ENCODE data around the gene DNAH11. TPM values are rescaled to one million over a fixed set of nuclear protein-coding genes. Genes with fewer than 3 reads are reported as not detected.

Gene DNAH11
- total and polyA plus RNA-seq, 4 donors, result 0.05 to 0.50 (median 0.11) TPM

DNA sequence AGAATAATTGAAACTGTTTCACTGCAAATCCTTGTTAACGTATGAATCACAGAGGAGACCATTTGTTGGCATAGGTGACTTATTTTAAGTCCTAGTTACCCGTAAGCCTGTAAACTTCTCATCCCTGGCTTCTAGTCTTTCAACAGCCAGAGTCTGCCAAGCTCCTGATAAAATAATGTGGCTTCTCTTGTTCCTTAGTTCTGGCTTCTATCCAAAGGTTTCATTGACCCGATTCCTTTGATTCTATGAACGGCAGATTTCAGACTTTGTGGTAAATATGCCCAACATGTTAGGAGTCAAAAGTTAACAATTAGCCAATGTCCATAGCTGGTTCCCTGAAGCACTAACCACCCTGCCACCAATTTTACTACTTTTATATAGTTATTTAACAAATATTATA, 23.3 kb downstream of the DNAH11 start (continued):
- TF ChIP-seq, protein P1, sequence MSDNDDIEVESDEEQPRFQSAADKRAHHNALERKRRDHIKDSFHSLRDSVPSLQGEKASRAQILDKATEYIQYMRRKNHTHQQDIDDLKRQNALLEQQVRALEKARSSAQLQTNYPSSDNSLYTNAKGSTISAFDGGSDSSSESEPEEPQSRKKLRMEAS (IDR thresholded peaks at IDR 0.05), result peak; percentile 52

DNA sequence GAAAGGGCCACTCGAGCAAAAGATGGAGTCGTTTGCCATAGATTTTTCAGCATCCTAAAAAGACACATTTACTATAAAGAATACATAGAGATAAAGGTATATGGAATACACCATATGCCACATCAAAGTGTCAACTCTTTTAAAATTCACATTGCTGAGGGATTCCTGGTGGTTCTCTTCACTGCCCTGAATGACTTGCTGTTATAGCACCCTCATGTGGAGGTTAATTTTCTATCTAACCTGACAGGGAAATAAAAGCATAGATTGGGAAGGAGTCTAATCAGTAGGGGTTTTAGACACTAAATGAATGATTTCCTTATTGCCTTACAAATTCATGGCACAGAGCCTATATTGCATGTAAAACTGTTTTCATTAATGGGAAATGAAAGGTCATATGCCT, 25.9 kb downstream of the DNAH11 start:
- no peaks in the 10 kb centered on the region for H3K9me3 ChIP-seq (ENCODE audit: control insufficient read depth in 4 of 4, low read length in 3 of 4)
- H3K27ac ChIP-seq (ENCODE audit: low read depth in 1 of 2, low read length in 2 of 2), result no peak overlapping the region
- H3K4me3 ChIP-seq (ENCODE audit: low read depth in 1 of 3, low read length in 3 of 3), result no peak overlapping the region
- H3K36me3 ChIP-seq (ENCODE audit: control insufficient read depth in 4 of 4, insufficient read depth in 3 of 4, low read depth in 1 of 4, low read length in 3 of 4), result no peaks in the 10 kb centered on the region
- WGBS, result 71% methylated on average over 2 of the region's 2 CpGs
- peaks cover 0 to 23% (median 16%) of the 10 kb centered on the region in 4 donors for H3K4me1 ChIP-seq (ENCODE audit: control insufficient read depth in 4 of 4, insufficient read depth in 4 of 4, low read length in 3 of 4)
- no peaks in the 10 kb centered on the region for H3K27me3 ChIP-seq (ENCODE audit: control insufficient read depth in 4 of 4, insufficient read depth in 4 of 4, low read length in 3 of 4)
- TF ChIP-seq GABPA (IDR thresholded peaks at IDR 0.05 in 1 of 2, conservative IDR thresholded peaks at IDR 0.05 in 1 of 2) (no peak), RAD21 (IDR thresholded peaks at IDR 0.05) (peak; percentile 76 to 88), FOXA2 (IDR thresholded peaks at IDR 0.05) (no peak), HNF4G (IDR thresholded peaks at IDR 0.05) (no peak)
- TF ChIP-seq, protein P2, sequence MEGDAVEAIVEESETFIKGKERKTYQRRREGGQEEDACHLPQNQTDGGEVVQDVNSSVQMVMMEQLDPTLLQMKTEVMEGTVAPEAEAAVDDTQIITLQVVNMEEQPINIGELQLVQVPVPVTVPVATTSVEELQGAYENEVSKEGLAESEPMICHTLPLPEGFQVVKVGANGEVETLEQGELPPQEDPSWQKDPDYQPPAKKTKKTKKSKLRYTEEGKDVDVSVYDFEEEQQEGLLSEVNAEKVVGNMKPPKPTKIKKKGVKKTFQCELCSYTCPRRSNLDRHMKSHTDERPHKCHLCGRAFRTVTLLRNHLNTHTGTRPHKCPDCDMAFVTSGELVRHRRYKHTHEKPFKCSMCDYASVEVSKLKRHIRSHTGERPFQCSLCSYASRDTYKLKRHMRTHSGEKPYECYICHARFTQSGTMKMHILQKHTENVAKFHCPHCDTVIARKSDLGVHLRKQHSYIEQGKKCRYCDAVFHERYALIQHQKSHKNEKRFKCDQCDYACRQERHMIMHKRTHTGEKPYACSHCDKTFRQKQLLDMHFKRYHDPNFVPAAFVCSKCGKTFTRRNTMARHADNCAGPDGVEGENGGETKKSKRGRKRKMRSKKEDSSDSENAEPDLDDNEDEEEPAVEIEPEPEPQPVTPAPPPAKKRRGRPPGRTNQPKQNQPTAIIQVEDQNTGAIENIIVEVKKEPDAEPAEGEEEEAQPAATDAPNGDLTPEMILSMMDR (IDR thresholded peaks at IDR 0.05; ENCODE audit: low read depth, low read length, missing input control), result peak; percentile 38
- H3K9ac ChIP-seq (ENCODE audit: low read depth in 1 of 2, low read length in 2 of 2), result no peak overlapping the region
- DNase-seq (ENCODE audit: low spot score), result no peak

DNA sequence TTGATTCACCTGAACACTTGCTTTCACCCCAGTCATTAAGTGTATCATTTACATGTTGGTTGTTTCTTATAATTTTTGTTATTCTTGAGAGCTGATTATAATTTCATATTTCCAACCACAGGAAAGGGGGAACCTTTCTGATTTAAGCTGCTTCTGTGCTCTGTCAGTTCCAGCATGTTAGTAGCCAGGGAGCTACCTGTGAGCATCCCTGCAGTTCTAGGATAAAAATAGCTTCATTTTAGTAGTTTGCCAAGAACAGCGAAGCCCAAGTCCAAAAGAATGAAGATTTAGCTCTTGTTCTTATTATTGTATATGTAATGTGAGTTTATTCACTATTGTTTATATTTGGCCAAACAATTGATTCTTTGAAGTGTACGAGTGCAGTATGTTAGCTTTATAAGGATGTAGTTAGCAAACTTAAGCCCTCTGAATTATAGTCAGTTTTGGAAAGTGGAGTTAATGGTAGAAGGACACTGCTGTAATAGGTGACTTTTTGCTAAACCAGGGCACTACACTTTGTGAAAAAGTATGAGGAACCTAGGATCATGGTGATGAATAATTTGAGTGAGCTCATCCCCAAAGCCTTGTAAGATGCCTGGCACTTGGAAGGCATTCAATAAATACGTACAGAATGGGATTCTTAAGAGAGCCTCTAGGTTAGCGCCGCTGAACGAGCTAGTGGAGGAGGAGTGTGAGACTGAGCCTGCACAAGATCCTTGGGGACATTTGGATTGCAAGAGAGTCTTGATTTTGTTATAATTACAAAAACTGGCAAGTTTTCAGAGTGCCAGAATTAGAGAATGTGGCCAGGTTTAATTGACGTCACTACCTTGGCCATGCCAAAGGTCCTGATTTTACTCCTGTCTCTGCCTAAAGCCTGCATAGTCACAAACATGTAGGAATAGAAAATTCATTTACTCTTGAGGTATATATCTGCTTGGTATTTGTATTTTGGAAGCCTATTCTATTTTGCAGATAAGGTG, 29.8 kb downstream of the DNAH11 start:
- Histone ChIP-seq H3K9me3 (ENCODE audit: control insufficient read depth in 4 of 4, low read length in 3 of 4) (no peaks in the 10 kb centered on the region), H3K36me3 (ENCODE audit: control insufficient read depth in 4 of 4, insufficient read depth in 3 of 4, low read depth in 1 of 4, low read length in 3 of 4) (no peaks in the 10 kb centered on the region), H3K9ac (ENCODE audit: low read depth in 1 of 2, low read length in 2 of 2) (no peak overlapping the region), H3K4me1 (ENCODE audit: control insufficient read depth in 4 of 4, insufficient read depth in 4 of 4, low read length in 3 of 4) (peaks cover 0 to 4% (median 2%) of the 10 kb centered on the region in 4 donors), H3K27ac (ENCODE audit: low read depth in 1 of 2, low read length in 2 of 2) (no peak overlapping the region), H3K4me3 (ENCODE audit: low read depth in 1 of 3, low read length in 3 of 3) (no peak overlapping the region), H3K27me3 (ENCODE audit: control insufficient read depth in 4 of 4, insufficient read depth in 4 of 4, low read length in 3 of 4) (no peaks in the 10 kb centered on the region)
- no peak for TF ChIP-seq JUND (IDR thresholded peaks at IDR 0.05)
- TF ChIP-seq, protein P3, sequence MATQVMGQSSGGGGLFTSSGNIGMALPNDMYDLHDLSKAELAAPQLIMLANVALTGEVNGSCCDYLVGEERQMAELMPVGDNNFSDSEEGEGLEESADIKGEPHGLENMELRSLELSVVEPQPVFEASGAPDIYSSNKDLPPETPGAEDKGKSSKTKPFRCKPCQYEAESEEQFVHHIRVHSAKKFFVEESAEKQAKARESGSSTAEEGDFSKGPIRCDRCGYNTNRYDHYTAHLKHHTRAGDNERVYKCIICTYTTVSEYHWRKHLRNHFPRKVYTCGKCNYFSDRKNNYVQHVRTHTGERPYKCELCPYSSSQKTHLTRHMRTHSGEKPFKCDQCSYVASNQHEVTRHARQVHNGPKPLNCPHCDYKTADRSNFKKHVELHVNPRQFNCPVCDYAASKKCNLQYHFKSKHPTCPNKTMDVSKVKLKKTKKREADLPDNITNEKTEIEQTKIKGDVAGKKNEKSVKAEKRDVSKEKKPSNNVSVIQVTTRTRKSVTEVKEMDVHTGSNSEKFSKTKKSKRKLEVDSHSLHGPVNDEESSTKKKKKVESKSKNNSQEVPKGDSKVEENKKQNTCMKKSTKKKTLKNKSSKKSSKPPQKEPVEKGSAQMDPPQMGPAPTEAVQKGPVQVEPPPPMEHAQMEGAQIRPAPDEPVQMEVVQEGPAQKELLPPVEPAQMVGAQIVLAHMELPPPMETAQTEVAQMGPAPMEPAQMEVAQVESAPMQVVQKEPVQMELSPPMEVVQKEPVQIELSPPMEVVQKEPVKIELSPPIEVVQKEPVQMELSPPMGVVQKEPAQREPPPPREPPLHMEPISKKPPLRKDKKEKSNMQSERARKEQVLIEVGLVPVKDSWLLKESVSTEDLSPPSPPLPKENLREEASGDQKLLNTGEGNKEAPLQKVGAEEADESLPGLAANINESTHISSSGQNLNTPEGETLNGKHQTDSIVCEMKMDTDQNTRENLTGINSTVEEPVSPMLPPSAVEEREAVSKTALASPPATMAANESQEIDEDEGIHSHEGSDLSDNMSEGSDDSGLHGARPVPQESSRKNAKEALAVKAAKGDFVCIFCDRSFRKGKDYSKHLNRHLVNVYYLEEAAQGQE (IDR thresholded peaks at IDR 0.05), result no peak
- no peak for TF ChIP-seq TAF1 (conservative IDR thresholded peaks at IDR 0.05)
- TF ChIP-seq RAD21 (IDR thresholded peaks at IDR 0.05), result no peak
- TF ChIP-seq, protein P4, sequence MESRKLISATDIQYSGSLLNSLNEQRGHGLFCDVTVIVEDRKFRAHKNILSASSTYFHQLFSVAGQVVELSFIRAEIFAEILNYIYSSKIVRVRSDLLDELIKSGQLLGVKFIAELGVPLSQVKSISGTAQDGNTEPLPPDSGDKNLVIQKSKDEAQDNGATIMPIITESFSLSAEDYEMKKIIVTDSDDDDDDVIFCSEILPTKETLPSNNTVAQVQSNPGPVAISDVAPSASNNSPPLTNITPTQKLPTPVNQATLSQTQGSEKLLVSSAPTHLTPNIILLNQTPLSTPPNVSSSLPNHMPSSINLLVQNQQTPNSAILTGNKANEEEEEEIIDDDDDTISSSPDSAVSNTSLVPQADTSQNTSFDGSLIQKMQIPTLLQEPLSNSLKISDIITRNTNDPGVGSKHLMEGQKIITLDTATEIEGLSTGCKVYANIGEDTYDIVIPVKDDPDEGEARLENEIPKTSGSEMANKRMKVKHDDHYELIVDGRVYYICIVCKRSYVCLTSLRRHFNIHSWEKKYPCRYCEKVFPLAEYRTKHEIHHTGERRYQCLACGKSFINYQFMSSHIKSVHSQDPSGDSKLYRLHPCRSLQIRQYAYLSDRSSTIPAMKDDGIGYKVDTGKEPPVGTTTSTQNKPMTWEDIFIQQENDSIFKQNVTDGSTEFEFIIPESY (IDR thresholded peaks at IDR 0.05), result no peak
- no peak for TF ChIP-seq FOXA1 (IDR thresholded peaks at IDR 0.05)
- TF ChIP-seq HNF4A (conservative IDR thresholded peaks at IDR 0.05), result no peak
- no peak for TF ChIP-seq RXRA (IDR thresholded peaks at IDR 0.05)
- TF ChIP-seq, protein P2 (IDR thresholded peaks at IDR 0.05; ENCODE audit: low read depth, low read length, missing input control), result no peak
- TF ChIP-seq, protein P5, sequence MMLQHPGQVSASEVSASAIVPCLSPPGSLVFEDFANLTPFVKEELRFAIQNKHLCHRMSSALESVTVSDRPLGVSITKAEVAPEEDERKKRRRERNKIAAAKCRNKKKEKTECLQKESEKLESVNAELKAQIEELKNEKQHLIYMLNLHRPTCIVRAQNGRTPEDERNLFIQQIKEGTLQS (IDR thresholded peaks at IDR 0.05), result no peak
- no peak for TF ChIP-seq HNF4G (IDR thresholded peaks at IDR 0.05)
- TF ChIP-seq, protein P1 (IDR thresholded peaks at IDR 0.05), result no peak
- no peak for TF ChIP-seq NR2F2 (IDR thresholded peaks at IDR 0.05)
- TF ChIP-seq EGR1 (IDR thresholded peaks at IDR 0.05; ENCODE audit: low read depth in 2 of 2), result no peak
- no peak for TF ChIP-seq GABPA (IDR thresholded peaks at IDR 0.05 in 1 of 2, conservative IDR thresholded peaks at IDR 0.05 in 1 of 2)
- no peak for TF ChIP-seq FOXA2 (IDR thresholded peaks at IDR 0.05)
- TF ChIP-seq SP1 (IDR thresholded peaks at IDR 0.05), result no peak
- TF ChIP-seq YY1 (IDR thresholded peaks at IDR 0.05), result no peak
- DNase-seq (ENCODE audit: low spot score), result no peak
- 80% methylated on average over 7 of the region's 7 CpGs for WGBS

All from liver (tissue), 9 donors.